GM12873 (cell line): ENCODE results near the gene ADAM22.

Experiments used
- CTCF ChIP-seq: IDR thresholded peaks from 2 replicates; pipeline ENCODE4 v1.5.1; 2012; ENCODE audit warnings: low read depth, mild to moderate bottlenecking, moderate library complexity, low read length, control low read depth; ENCODE audit not compliant: insufficient read depth; ENCODE audit errors: missing control alignments

The ADAM22 gene

GRCh38 chr7:88217675-88218428 lies 283.8 kb downstream of the ADAM22 start:
- TF ChIP-seq CTCF, result no peak

- no peak for TF ChIP-seq CTCF
These were observed 284.3 kb downstream of the ADAM22 start for GRCh38 chr7:88218429-88218745.

GRCh38 chr7:88218836-88219605 lies 285.0 kb downstream of the ADAM22 start:
- TF ChIP-seq CTCF, result no peak

GRCh38 chr7:88219781-88220747 lies 286.0 kb downstream of the ADAM22 start, which contains the start of gene SRI:
Gene SRI (minus strand): TSS chr7:88220038. CDS start chr7:88220026, 12 bp downstream.
- TF ChIP-seq CTCF, result peak; percentile 74

DNA sequence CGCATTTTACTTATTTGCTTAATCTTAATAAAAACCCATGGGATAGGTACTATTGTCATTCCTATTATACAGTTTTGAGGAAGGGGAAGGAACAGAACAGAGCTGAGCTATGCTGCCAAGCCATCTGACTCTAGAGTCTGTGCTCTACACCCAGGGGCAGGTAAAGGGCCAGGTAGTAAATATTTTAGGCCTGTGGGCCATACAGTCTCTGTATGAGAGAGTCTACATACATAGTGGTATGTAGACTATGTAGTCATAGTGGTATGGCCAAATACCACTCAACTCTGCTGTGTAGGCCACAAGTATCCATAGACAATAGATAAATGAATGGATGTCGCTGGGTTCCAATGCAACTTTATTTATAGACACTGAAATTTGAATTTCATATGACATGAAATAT lies 289.2 kb downstream of the ADAM22 start:
- TF ChIP-seq CTCF, result no peak

DNA sequence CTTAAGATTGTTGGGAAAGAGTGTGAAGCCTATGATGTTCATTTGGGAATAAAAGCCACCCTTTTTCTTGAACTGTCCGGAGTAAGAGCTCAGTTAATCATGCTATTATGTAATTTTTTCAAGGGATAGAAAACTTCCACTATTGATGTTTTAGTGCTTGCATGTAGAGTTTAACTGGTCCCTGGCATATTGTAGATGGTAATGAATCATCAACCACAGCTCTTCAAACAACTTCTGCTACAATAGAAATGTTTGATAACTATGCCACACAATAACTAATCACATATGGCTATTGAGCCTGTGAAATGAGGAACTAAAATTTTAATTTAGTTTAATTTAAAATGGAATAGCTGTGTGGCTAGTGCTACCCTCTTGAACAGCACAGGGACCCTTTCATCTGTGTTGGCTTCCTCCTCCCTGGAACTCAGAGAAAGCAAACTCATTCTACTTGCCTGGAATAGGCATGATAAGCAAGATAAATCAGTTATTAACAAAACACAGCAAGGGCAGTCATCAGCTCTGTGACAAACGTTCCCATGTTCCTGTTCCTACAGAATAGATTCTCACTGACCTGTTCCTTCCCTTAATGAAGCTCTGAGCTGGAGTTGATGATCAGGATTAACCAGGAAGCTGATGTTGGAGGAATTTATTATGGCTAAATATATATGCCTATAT lies 290.7 kb downstream of the ADAM22 start:
- TF ChIP-seq CTCF, result no peak
